ENCODE data around the gene OBP2A. TPM values are rescaled to one million over a fixed set of nuclear protein-coding genes. Genes with fewer than 3 reads are reported as not detected.

Gene OBP2A
- total RNA-seq, 1 donor from 2014 or later: not detected

GRCh38 chr9:135508211-135508820 is 37.6 kb upstream of the OBP2A start:
- Histone ChIP-seq H3K4me2 (ENCODE audit: low read length) (no peak overlapping the region), H3K9me3 (ENCODE audit: insufficient read depth, low read depth, low read length) (no peaks in the 10 kb centered on the region), H4K20me1 (ENCODE audit: insufficient read depth, low read length) (peaks cover 21% of the 10 kb centered on the region), H3K9ac (ENCODE audit: low read length) (no peak overlapping the region), H3K4me1 (ENCODE audit: insufficient read depth, low read length) (no peaks in the 10 kb centered on the region), H3K79me2 (ENCODE audit: insufficient read depth, low read length) (no peaks in the 10 kb centered on the region), H3K27me3 (ENCODE audit: insufficient read depth, low read length) (no peaks in the 10 kb centered on the region), H2AFZ (ENCODE audit: low read depth, low read length) (no peak overlapping the region), H3K27ac (ENCODE audit: low read depth, low read length) (no peak overlapping the region), H3K36me3 (ENCODE audit: insufficient read depth, low read length) (no peaks in the 10 kb centered on the region), H3K4me3 (ENCODE audit: insufficient read depth, low read depth, low read length) (no peak overlapping the region)
- FAIRE-seq (no peak), DNase-seq (ENCODE audit: low read depth) (no peak)
- no peaks in the 10 kb centered on the region for H3K27me3 Mint-ChIP-seq (ENCODE audit: low read depth, unreplicated experiment)
- H3K4me3 Mint-ChIP-seq (ENCODE audit: unreplicated experiment): no peak overlapping the region
- H3K36me3 Mint-ChIP-seq (ENCODE audit: low read depth, unreplicated experiment): peaks cover 5% of the 10 kb centered on the region
- H3K9me3 Mint-ChIP-seq (ENCODE audit: unreplicated experiment): peaks cover 10% of the 10 kb centered on the region
- H3K4me1 Mint-ChIP-seq (ENCODE audit: low read depth, unreplicated experiment): no peaks in the 10 kb centered on the region
- no peak overlapping the region for H3K27ac Mint-ChIP-seq (ENCODE audit: unreplicated experiment)
- TF ChIP-seq, protein P1, sequence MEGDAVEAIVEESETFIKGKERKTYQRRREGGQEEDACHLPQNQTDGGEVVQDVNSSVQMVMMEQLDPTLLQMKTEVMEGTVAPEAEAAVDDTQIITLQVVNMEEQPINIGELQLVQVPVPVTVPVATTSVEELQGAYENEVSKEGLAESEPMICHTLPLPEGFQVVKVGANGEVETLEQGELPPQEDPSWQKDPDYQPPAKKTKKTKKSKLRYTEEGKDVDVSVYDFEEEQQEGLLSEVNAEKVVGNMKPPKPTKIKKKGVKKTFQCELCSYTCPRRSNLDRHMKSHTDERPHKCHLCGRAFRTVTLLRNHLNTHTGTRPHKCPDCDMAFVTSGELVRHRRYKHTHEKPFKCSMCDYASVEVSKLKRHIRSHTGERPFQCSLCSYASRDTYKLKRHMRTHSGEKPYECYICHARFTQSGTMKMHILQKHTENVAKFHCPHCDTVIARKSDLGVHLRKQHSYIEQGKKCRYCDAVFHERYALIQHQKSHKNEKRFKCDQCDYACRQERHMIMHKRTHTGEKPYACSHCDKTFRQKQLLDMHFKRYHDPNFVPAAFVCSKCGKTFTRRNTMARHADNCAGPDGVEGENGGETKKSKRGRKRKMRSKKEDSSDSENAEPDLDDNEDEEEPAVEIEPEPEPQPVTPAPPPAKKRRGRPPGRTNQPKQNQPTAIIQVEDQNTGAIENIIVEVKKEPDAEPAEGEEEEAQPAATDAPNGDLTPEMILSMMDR (IDR thresholded peaks at IDR 0.05; ENCODE audit: insufficient read depth, low read depth, low read length): no peak
- TF ChIP-seq EZH2 (IDR thresholded peaks at IDR 0.05; ENCODE audit: insufficient read depth, low read length): no peak

- no peak overlapping the region for H3K27ac ChIP-seq (ENCODE audit: low read depth, low read length)
- no peak overlapping the region for H3K4me3 Mint-ChIP-seq (ENCODE audit: unreplicated experiment)
- no peak for FAIRE-seq
Measured at GRCh38 chr9:135509458-135509857, 36.5 kb upstream of the OBP2A start.

DNA sequence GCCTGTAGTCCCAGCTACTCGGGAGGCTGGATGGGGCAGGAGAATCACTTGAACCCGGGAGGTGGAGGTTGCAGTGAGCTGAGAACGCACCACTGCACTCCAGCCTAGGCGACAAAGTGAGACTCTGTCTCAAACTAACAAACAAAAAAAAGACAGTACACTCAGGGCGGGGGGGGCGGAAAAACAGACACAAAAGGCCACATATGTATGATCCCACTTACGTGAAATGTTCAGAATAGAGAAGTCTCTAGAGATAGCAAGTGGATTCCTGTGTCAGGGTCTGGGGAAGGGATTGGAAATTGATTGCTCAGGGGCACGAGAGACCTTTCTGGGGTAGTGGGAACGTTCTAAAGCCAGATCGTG is 33.7 kb upstream of the OBP2A start:
- Histone ChIP-seq H4K20me1 (ENCODE audit: insufficient read depth, low read length) (no peaks in the 10 kb centered on the region), H3K9ac (ENCODE audit: low read length) (no peak overlapping the region), H2AFZ (ENCODE audit: low read depth, low read length) (no peak overlapping the region), H3K4me1 (ENCODE audit: insufficient read depth, low read length) (no peaks in the 10 kb centered on the region), H3K36me3 (ENCODE audit: insufficient read depth, low read length) (no peaks in the 10 kb centered on the region), H3K9me3 (ENCODE audit: insufficient read depth, low read depth, low read length) (no peaks in the 10 kb centered on the region), H3K4me2 (ENCODE audit: low read length) (no peak overlapping the region), H3K27ac (ENCODE audit: low read depth, low read length) (no peak overlapping the region), H3K27me3 (ENCODE audit: insufficient read depth, low read length) (no peaks in the 10 kb centered on the region), H3K79me2 (ENCODE audit: insufficient read depth, low read length) (no peaks in the 10 kb centered on the region), H3K4me3 (ENCODE audit: insufficient read depth, low read depth, low read length) (no peak overlapping the region)
- Mint-ChIP-seq H3K4me1 (ENCODE audit: low read depth, unreplicated experiment) (no peaks in the 10 kb centered on the region), H3K4me3 (ENCODE audit: unreplicated experiment) (no peak overlapping the region), H3K36me3 (ENCODE audit: low read depth, unreplicated experiment) (peaks cover 2% of the 10 kb centered on the region), H3K27me3 (ENCODE audit: low read depth, unreplicated experiment) (no peaks in the 10 kb centered on the region), H3K9me3 (ENCODE audit: unreplicated experiment) (peaks cover 10% of the 10 kb centered on the region), H3K27ac (ENCODE audit: unreplicated experiment) (no peak overlapping the region)
- FAIRE-seq (no peak), DNase-seq (ENCODE audit: low read depth) (no peak)
- no peak for TF ChIP-seq EZH2 (IDR thresholded peaks at IDR 0.05; ENCODE audit: insufficient read depth, low read length)
- TF ChIP-seq, protein P1 (IDR thresholded peaks at IDR 0.05; ENCODE audit: insufficient read depth, low read depth, low read length): no peak

More at GRCh38 chr9:135509458-135509857, 36.5 kb upstream of the OBP2A start:
- no peak overlapping the region for H3K27ac Mint-ChIP-seq (ENCODE audit: unreplicated experiment)
- no peak for DNase-seq (ENCODE audit: low read depth)
- no peaks in the 10 kb centered on the region for H3K4me1 Mint-ChIP-seq (ENCODE audit: low read depth, unreplicated experiment)
- no peak overlapping the region for H2AFZ ChIP-seq (ENCODE audit: low read depth, low read length)
- H3K4me1 ChIP-seq (ENCODE audit: insufficient read depth, low read length): no peaks in the 10 kb centered on the region
- no peaks in the 10 kb centered on the region for H3K27me3 Mint-ChIP-seq (ENCODE audit: low read depth, unreplicated experiment)
- no peaks in the 10 kb centered on the region for H3K79me2 ChIP-seq (ENCODE audit: insufficient read depth, low read length)
- no peaks in the 10 kb centered on the region for H3K36me3 ChIP-seq (ENCODE audit: insufficient read depth, low read length)
- peaks cover 10% of the 10 kb centered on the region for H4K20me1 ChIP-seq (ENCODE audit: insufficient read depth, low read length)
- H3K27me3 ChIP-seq (ENCODE audit: insufficient read depth, low read length): no peaks in the 10 kb centered on the region
- no peak overlapping the region for H3K4me3 ChIP-seq (ENCODE audit: insufficient read depth, low read depth, low read length)
- peaks cover 4% of the 10 kb centered on the region for H3K36me3 Mint-ChIP-seq (ENCODE audit: low read depth, unreplicated experiment)
- TF ChIP-seq, protein P1 (IDR thresholded peaks at IDR 0.05; ENCODE audit: insufficient read depth, low read depth, low read length): no peak
- no peak for TF ChIP-seq EZH2 (IDR thresholded peaks at IDR 0.05; ENCODE audit: insufficient read depth, low read length)
- H3K9ac ChIP-seq (ENCODE audit: low read length): no peak overlapping the region
- peaks cover 10% of the 10 kb centered on the region for H3K9me3 Mint-ChIP-seq (ENCODE audit: unreplicated experiment)
- H3K4me2 ChIP-seq (ENCODE audit: low read length): no peak overlapping the region
- H3K9me3 ChIP-seq (ENCODE audit: insufficient read depth, low read depth, low read length): no peaks in the 10 kb centered on the region
